Prostate gland (tissue), 2 donors: ENCODE data around the gene HNF1A. TPM values are rescaled to one million over a fixed set of nuclear protein-coding genes. Genes with fewer than 3 reads are reported as not detected.

Experiments
- DNase-seq: peaks from one replicate; pipeline ENCODE4 v3.0.0-alpha.2; 2019; ENCODE audit warnings: low spot score
- H3K27ac ChIP-seq, 2 donors: fragments of 200-600 bp; sonication (generic); 2 replicates each; pipeline ENCODE4 v1.5.1; 2017 to 2019
- H3K27me3 ChIP-seq: fragments of 200-600 bp; sonication (generic); replicated peaks from 2 replicates; pipeline ENCODE4 v1.5.1; 2019; ENCODE audit not compliant: insufficient read depth
- H3K36me3 ChIP-seq, 2 donors: fragments of 200-600 bp; sonication (generic); 1 replicate in 1 of 2; 2 replicates in 1 of 2; pipeline versions ENCODE4 v1.5.1 to v1.8.1; 2017 to 2019
- H3K4me1 ChIP-seq: fragments of 200-600 bp; sonication (generic); replicated peaks from 2 replicates; pipeline ENCODE4 v1.5.1; 2019
- H3K4me3 ChIP-seq, 2 donors: fragments of 200-600 bp; sonication (generic); 2 replicates each; pipeline ENCODE4 v1.5.1; 2017 to 2019
- H3K9me3 ChIP-seq: fragments of 200-600 bp; sonication (generic); 2 replicates; pipeline ENCODE4 v1.5.1; 2017
- CTCF ChIP-seq, 4 experiments: fragments of 200-600 bp in 2 of 4; fragments of 450-650 bp in 2 of 4; sonication (generic) in 2 of 4; IDR thresholded peaks; 1 replicate in 3 of 4; 2 replicates in 1 of 4; pipeline ENCODE4 v1.5.1; 2016 to 2019; ENCODE audit warnings: antibody characterized with exemption in 4 of 4, mild to moderate bottlenecking in 2 of 4, moderate library complexity in 2 of 4
- POLR2A ChIP-seq: fragments of 450-650 bp; IDR thresholded peaks from one replicate; pipeline ENCODE4 v1.6.1; 2016; ENCODE audit warnings: antibody characterized with exemption, mild to moderate bottlenecking
- POLR2AphosphoS5 ChIP-seq: sonication (generic); formaldehyde crosslinking; IDR thresholded peaks from one replicate; pipeline ENCODE4 v1.6.1; 2017; ENCODE audit warnings: antibody characterized with exemption
- WGBS: methylation state at CpG from one replicate; pipeline ENCODE4 v1.1.5; 2018; 5-methylcytosine and 5-hydroxymethylcytosine counted together
- intact Hi-C: fragments of 100-400 bp; cut with DNase I; formaldehyde crosslinking; loops from one replicate; pipeline ENCODE4 v1.14.2; 2022
- total RNA-seq, 2 donors: library from RNA; depleted of rRNA; stranded (reverse); fragments of >200 nt; gene quantifications; one replicate each; pipeline ENCODE4 v1.1.0, GENCODE V29; 2016

HNF1A gene
- total RNA-seq, 2 donors from 2014 or later, result 1.1 to 1.3 TPM

- no peak overlapping the region for H3K4me3 ChIP-seq
- TF ChIP-seq POLR2A, result no peak
- TF ChIP-seq POLR2AphosphoS5, result no peak
- no peak for TF ChIP-seq CTCF (IDR thresholded peaks at IDR 0.05)
- H3K27me3 ChIP-seq, result no peaks in the 10 kb centered on the region
- no peaks in the 10 kb centered on the region for H3K9me3 ChIP-seq
- H3K36me3 ChIP-seq, result no peaks in the 10 kb centered on the region
- no peak for DNase-seq
- no peaks in the 10 kb centered on the region for H3K4me1 ChIP-seq
- WGBS, result 94% methylated on average over 4 of the region's 4 CpGs
- intact Hi-C loops, result no loop called here
- no peak overlapping the region for H3K27ac ChIP-seq
These were observed 9.9 kb downstream of the HNF1A start for GRCh38 chr12:120988234-120988633.

GRCh38 chr12:120988658-120989057 lies 10.3 kb downstream of the HNF1A start:
- TF ChIP-seq POLR2AphosphoS5, result no peak
- TF ChIP-seq POLR2A, result no peak
- TF ChIP-seq CTCF (IDR thresholded peaks at IDR 0.05), result no peak
- no peak overlapping the region for H3K27ac ChIP-seq
- no peak overlapping the region for H3K4me3 ChIP-seq
- intact Hi-C loops, result no loop called here
- no peaks in the 10 kb centered on the region for H3K4me1 ChIP-seq
- no peak for DNase-seq
- no peaks in the 10 kb centered on the region for H3K9me3 ChIP-seq
- 90% methylated on average over 17 of the region's 17 CpGs for WGBS
- no peaks in the 10 kb centered on the region for H3K27me3 ChIP-seq
- no peaks in the 10 kb centered on the region for H3K36me3 ChIP-seq

GRCh38 chr12:120989687-120990086 lies 11.3 kb downstream of the HNF1A start:
- Histone ChIP-seq H3K36me3 (no peaks in the 10 kb centered on the region), H3K27ac (no peak overlapping the region), H3K4me1 (no peaks in the 10 kb centered on the region), H3K9me3 (no peaks in the 10 kb centered on the region), H3K27me3 (no peaks in the 10 kb centered on the region), H3K4me3 (no peak overlapping the region)
- no peak for DNase-seq
- 88% methylated on average over 3 of the region's 3 CpGs for WGBS
- intact Hi-C loops, result no loop called here
- TF ChIP-seq CTCF (IDR thresholded peaks at IDR 0.05), result no peak
- no peak for TF ChIP-seq POLR2AphosphoS5
- TF ChIP-seq POLR2A, result no peak

GRCh38 chr12:120990487-120991055 lies 12.2 kb downstream of the HNF1A start:
- H3K36me3 ChIP-seq, result no peaks in the 10 kb centered on the region
- no peaks in the 10 kb centered on the region for H3K9me3 ChIP-seq
- WGBS, result 84% methylated on average over 2 of the region's 2 CpGs
- H3K4me3 ChIP-seq, result no peak overlapping the region
- no peak for TF ChIP-seq POLR2AphosphoS5
- no peak for TF ChIP-seq POLR2A
- TF ChIP-seq CTCF (IDR thresholded peaks at IDR 0.05), result no peak
- DNase-seq, result no peak
- intact Hi-C loops, result no loop called here
- H3K4me1 ChIP-seq, result no peaks in the 10 kb centered on the region
- H3K27ac ChIP-seq, result no peak overlapping the region
- no peaks in the 10 kb centered on the region for H3K27me3 ChIP-seq

GRCh38 chr12:120991965-120992364 lies 13.6 kb downstream of the HNF1A start:
- Histone ChIP-seq H3K4me1 (no peaks in the 10 kb centered on the region), H3K4me3 (no peak overlapping the region), H3K36me3 (no peaks in the 10 kb centered on the region), H3K27ac (no peak overlapping the region), H3K9me3 (no peaks in the 10 kb centered on the region), H3K27me3 (no peaks in the 10 kb centered on the region)
- no peak for DNase-seq
- intact Hi-C loops, result no loop called here
- TF ChIP-seq CTCF (IDR thresholded peaks at IDR 0.05) (no peak), POLR2AphosphoS5 (no peak), POLR2A (no peak)
